ENCODE results near the gene ACOT7. TPM values are rescaled to one million over a fixed set of nuclear protein-coding genes. Genes with fewer than 3 reads are reported as not detected.

Gene ACOT7
- total RNA-seq, 4 donors from 2014 or later = 5.6 to 55.0 (median 31.0) TPM

DNA sequence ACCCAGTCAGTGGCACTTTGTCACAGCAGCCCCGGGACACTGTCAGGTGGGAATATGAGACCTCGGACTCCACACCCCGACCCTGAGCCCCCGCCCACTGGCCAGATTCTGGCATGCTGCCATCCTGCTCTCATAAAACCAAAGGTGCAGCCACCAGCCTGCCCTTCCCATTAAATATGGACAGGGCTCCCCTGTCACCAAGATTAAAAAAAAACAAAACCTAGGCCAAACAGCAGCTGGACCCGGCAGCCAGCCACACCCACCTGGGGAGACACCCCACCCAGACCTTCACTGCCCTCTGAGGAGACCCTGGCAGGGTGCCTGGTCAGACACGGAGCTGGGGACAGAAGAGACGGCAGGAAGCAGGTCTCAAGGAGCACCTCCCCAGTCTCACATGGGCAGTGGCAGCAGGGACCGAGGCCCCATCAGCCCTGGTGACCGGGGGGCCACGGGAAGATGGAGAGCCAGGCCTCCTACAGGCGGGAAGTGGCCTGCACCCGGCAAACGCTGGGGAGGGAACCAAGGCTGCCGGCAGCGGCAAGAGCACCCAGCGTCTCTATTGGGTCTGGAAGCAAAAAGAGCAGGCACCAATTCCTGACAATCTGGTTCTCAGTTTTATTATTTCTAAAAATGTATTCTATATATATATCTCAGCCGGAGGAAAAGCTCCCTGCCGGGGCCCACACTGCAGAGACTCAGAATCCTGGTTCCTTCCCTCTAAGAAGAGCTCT, 61.9 kb downstream of the ACOT7 start:
- no peaks in the 10 kb centered on the region for H3K9me3 ChIP-seq
- 67% methylated on average over 14 of the region's 18 CpGs; no CpG with 5 or more reads in 1 of the 2 donors for WGBS, 2 donors (ENCODE audit: low coverage in 1 of 2)
- no peak overlapping the region for H3K4me3 ChIP-seq
- peak; percentile 39 for DNase-seq
- H3K4me1 ChIP-seq = peaks cover 12 to 43% (median 22%) of the 10 kb centered on the region in 4 donors
- TF ChIP-seq, protein P1, sequence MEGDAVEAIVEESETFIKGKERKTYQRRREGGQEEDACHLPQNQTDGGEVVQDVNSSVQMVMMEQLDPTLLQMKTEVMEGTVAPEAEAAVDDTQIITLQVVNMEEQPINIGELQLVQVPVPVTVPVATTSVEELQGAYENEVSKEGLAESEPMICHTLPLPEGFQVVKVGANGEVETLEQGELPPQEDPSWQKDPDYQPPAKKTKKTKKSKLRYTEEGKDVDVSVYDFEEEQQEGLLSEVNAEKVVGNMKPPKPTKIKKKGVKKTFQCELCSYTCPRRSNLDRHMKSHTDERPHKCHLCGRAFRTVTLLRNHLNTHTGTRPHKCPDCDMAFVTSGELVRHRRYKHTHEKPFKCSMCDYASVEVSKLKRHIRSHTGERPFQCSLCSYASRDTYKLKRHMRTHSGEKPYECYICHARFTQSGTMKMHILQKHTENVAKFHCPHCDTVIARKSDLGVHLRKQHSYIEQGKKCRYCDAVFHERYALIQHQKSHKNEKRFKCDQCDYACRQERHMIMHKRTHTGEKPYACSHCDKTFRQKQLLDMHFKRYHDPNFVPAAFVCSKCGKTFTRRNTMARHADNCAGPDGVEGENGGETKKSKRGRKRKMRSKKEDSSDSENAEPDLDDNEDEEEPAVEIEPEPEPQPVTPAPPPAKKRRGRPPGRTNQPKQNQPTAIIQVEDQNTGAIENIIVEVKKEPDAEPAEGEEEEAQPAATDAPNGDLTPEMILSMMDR (IDR thresholded peaks at IDR 0.05) = no peak
- TF ChIP-seq POLR2A (IDR thresholded peaks at IDR 0.05) = peak; percentile 13
- intact Hi-C loops (cut with DNase I; ENCODE audit: low total_unique reads) = no loop called here
- no peaks in the 10 kb centered on the region for H3K27me3 ChIP-seq
- in situ Hi-C loops (cut with MboI; ENCODE audit: low pct_ligation_motif_present in 1 of 4, low pct_unique_long_range_greater_than_20kb in 1 of 4, low sequenced_read_pairs in 3 of 4) = loop anchor here in 2 of 4 donors (25.0 kb wide), 1 partner anchor 294 kb away; the partner anchor contains the start of gene KCNAB2 (in 2 of the 2)
- peak overlapping the region; percentile 2 to 46 (median 28) for H3K27ac ChIP-seq
- no peaks in the 10 kb centered on the region for H3K36me3 ChIP-seq

DNA sequence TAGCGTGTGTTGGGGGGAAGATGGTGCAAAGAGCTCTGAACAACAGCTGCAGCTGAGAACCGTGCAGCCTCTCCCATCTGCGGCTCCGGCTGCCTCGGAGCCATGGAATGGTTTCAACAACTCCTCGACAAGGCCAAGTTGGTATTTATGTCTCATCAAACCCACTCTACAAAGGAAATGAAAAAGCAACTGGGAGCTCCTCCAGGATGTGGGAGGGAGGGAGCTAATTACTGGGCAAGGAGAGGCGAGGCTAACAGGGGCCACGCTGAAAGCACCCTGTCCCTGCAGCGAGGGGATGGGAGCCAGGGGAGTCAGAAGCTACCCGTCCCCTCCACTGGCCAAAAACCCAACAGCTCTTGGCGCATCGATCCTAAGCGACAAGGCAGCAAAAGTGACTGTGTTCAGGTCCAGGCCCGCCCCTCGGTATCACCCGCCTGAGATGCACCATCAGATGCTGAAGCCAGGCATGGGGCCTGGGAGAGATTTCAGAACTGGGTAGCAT, 63.1 kb downstream of the ACOT7 start:
- H3K36me3 ChIP-seq = no peaks in the 10 kb centered on the region
- DNase-seq = no peak
- no peak overlapping the region for H3K4me3 ChIP-seq
- TF ChIP-seq, protein P1 (IDR thresholded peaks at IDR 0.05) = no peak
- no peak for TF ChIP-seq POLR2AphosphoS5 (IDR thresholded peaks at IDR 0.05)
- no peak for TF ChIP-seq EP300 (IDR thresholded peaks at IDR 0.05; ENCODE audit: low read depth)
- no peak for TF ChIP-seq POLR2A (IDR thresholded peaks at IDR 0.05)
- peak overlapping the region; percentile 18 to 53 (median 48) for H3K27ac ChIP-seq
- intact Hi-C loops (cut with DNase I; ENCODE audit: low total_unique reads) = no loop called here
- peaks cover 12 to 43% (median 22%) of the 10 kb centered on the region in 4 donors for H3K4me1 ChIP-seq
- in situ Hi-C loops (cut with MboI; ENCODE audit: low pct_ligation_motif_present in 1 of 4, low pct_unique_long_range_greater_than_20kb in 1 of 4, low sequenced_read_pairs in 3 of 4) = loop anchor here in 2 of 4 donors (25.0 kb wide), 1 partner anchor 293 kb away; the partner anchor contains the start of gene KCNAB2 (in 2 of the 2)
- WGBS, 2 donors (ENCODE audit: low coverage in 1 of 2) = 63 to 74% methylated on average over 4 to 16 of the region's 16 CpGs
- no peaks in the 10 kb centered on the region for H3K27me3 ChIP-seq
- H3K9me3 ChIP-seq = no peaks in the 10 kb centered on the region

DNA sequence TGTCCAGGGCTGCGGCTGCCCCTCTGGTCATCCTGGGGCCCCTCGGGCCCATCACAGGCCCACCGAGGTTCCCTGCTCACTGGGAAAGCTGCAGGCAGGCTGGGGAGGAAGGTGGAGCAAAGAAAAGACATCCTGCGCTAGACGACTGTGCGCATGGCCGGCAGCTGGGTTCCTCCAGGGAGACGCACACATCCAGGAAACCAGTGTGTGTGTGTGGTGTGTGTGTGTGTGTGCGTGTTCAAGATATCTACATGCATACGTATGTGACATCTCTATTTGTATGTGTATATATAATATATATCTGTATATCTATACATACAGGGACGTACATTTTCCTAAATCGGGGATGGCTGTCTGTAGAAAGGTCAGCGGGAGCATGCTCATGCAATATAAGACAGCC, 63.7 kb downstream of the ACOT7 start:
- Histone ChIP-seq H3K9me3 (no peaks in the 10 kb centered on the region), H3K36me3 (no peaks in the 10 kb centered on the region), H3K4me3 (no peak overlapping the region), H3K27ac (peak overlapping the region; percentile 18 to 53 (median 48)), H3K4me1 (peaks cover 12 to 43% (median 22%) of the 10 kb centered on the region in 4 donors), H3K27me3 (no peaks in the 10 kb centered on the region)
- no peak for TF ChIP-seq POLR2AphosphoS5 (IDR thresholded peaks at IDR 0.05)
- no peak for TF ChIP-seq EP300 (IDR thresholded peaks at IDR 0.05; ENCODE audit: low read depth)
- TF ChIP-seq, protein P1 (IDR thresholded peaks at IDR 0.05) = no peak
- no peak for TF ChIP-seq POLR2A (IDR thresholded peaks at IDR 0.05)
- WGBS, 2 donors (ENCODE audit: low coverage in 1 of 2) = 73 to 75% methylated on average over 3 to 13 of the region's 13 CpGs
- intact Hi-C loops (cut with DNase I; ENCODE audit: low total_unique reads) (no loop called here), in situ Hi-C loops (cut with MboI; ENCODE audit: low pct_ligation_motif_present in 1 of 4, low pct_unique_long_range_greater_than_20kb in 1 of 4, low sequenced_read_pairs in 3 of 4) (loop anchor here in 2 of 4 donors (25.0 kb wide), 1 partner anchor 293 kb away; the partner anchor contains the start of gene KCNAB2 (in 2 of the 2))
- no peak for DNase-seq

DNA sequence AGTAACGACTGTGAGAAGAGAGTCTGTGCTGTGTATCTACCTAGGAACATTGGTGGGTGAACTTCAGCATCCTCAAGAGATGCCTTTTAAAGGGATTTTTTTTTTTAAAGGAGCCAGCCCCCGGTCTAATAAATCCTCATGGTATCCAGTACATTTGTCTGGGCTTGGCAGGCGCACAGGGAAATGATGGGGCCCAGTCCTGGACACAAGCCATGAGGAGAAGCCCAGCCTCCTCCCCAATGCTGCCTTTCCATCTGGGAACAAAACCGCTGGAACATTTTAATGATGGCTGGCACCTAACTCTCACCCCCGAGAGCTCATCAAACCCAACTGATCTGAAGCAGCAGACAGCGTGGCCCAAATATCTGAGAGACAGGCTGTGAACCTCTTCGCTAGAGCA, 64.2 kb downstream of the ACOT7 start:
- H3K36me3 ChIP-seq = no peaks in the 10 kb centered on the region
- WGBS, 2 donors (ENCODE audit: low coverage in 1 of 2) = 60 to 77% methylated on average over 1 to 7 of the region's 7 CpGs
- H3K27me3 ChIP-seq = no peaks in the 10 kb centered on the region
- H3K4me3 ChIP-seq = no peak overlapping the region
- peak; percentile 31 for DNase-seq
- H3K4me1 ChIP-seq = peaks cover 12 to 43% (median 22%) of the 10 kb centered on the region in 4 donors
- no peaks in the 10 kb centered on the region for H3K9me3 ChIP-seq
- peak overlapping the region; percentile 18 to 53 (median 48) for H3K27ac ChIP-seq
- intact Hi-C loops (cut with DNase I; ENCODE audit: low total_unique reads) (no loop called here), in situ Hi-C loops (cut with MboI; ENCODE audit: low pct_ligation_motif_present in 1 of 4, low pct_unique_long_range_greater_than_20kb in 1 of 4, low sequenced_read_pairs in 3 of 4) (loop anchor here in 2 of 4 donors (25.0 kb wide), 1 partner anchor 292 kb away; the partner anchor contains the start of gene KCNAB2 (in 2 of the 2))
- TF ChIP-seq EP300 (IDR thresholded peaks at IDR 0.05; ENCODE audit: low read depth) (no peak), POLR2AphosphoS5 (IDR thresholded peaks at IDR 0.05) (peak in 1 of 3 donors; percentile 14)

All from transverse colon (tissue), 4 donors.